ENCODE data around the gene NUP160. TPM values are rescaled to one million over a fixed set of nuclear protein-coding genes. Genes with fewer than 3 reads are reported as not detected.

NUP160 gene
- total RNA-seq, 4 donors from 2014 or later = 14.1 to 22.4 (median 18.9) TPM

GRCh38 chr11:47788181-47788580 lies 60.0 kb downstream of the NUP160 start:
- intact Hi-C loops (cut with DNase I; ENCODE audit: low total_unique reads) = no loop called here
- 82 to 86% methylated on average over 7 of the region's 7 CpGs for WGBS, 2 donors
- no peak for DNase-seq (ENCODE audit: low spot score in 2 of 2)
- H3K4me3 ChIP-seq (ENCODE audit: low read depth, poor library complexity, severe bottlenecking) = no peak overlapping the region
- no peak for TF ChIP-seq POLR2A (IDR thresholded peaks at IDR 0.05)
- TF ChIP-seq CTCF (IDR thresholded peaks at IDR 0.05) = no peak

GRCh38 chr11:47786373-47786772 lies 61.8 kb downstream of the NUP160 start:
- DNase-seq (ENCODE audit: low spot score in 2 of 2) = no peak
- intact Hi-C loops (cut with DNase I; ENCODE audit: low total_unique reads) = no loop called here
- no peak overlapping the region for H3K4me3 ChIP-seq (ENCODE audit: low read depth, poor library complexity, severe bottlenecking)
- no peak for TF ChIP-seq CTCF (IDR thresholded peaks at IDR 0.05)
- no peak for TF ChIP-seq POLR2A (IDR thresholded peaks at IDR 0.05)
- 59 to 62% methylated on average over 2 of the region's 2 CpGs for WGBS, 2 donors

DNA sequence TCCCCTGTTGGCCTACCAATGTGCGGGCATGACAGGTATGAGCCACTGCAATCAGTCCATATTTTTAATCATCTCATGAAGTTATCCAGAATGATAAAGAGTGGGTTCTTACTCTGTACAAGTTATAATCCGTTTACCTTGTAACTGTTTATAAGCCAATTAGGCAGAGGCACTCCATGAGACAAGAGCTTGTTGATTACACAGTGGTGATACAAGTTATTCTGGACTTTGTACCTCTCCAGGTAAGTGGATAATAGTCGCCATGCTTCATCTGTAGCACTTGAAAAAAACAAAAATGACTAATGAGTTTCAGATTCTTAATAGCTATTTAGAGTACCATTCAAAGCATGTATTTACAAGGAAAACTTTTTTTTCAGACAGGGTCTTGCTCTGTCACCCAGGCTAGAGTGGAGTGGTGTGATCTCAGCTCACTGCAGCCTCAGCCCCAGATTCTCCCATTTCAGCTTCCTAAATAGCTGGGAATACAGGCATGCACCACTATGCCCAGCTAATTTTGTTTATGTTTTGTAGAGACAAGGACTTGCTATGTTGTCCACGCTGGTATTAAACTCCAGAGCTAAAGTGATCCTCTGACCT lies 63.3 kb downstream of the NUP160 start:
- TF ChIP-seq CTCF (IDR thresholded peaks at IDR 0.05) (no peak), POLR2A (IDR thresholded peaks at IDR 0.05) (no peak)

GRCh38 chr11:47783087-47783610 lies 65.0 kb downstream of the NUP160 start:
- intact Hi-C loops (cut with DNase I; ENCODE audit: low total_unique reads) = no loop called here
- TF ChIP-seq POLR2A (IDR thresholded peaks at IDR 0.05) = no peak
- TF ChIP-seq CTCF (IDR thresholded peaks at IDR 0.05) = no peak
- DNase-seq (ENCODE audit: low spot score in 2 of 2) = no peak
- 92 to 93% methylated on average over 2 of the region's 2 CpGs for WGBS, 2 donors
- no peak overlapping the region for H3K4me3 ChIP-seq (ENCODE audit: low read depth, poor library complexity, severe bottlenecking)

More for the DNA sequence above, 63.3 kb downstream of the NUP160 start:
- no peak for DNase-seq (ENCODE audit: low spot score in 2 of 2)
- 88% methylated on average over 4 of the region's 4 CpGs for WGBS, 2 donors
- no peak overlapping the region for H3K4me3 ChIP-seq (ENCODE audit: low read depth, poor library complexity, severe bottlenecking)
- intact Hi-C loops (cut with DNase I; ENCODE audit: low total_unique reads) = no loop called here

GRCh38 chr11:47778878-47779483 lies 69.2 kb downstream of the NUP160 start:
- H3K4me3 ChIP-seq (ENCODE audit: low read depth, poor library complexity, severe bottlenecking) = no peak overlapping the region
- TF ChIP-seq POLR2A (IDR thresholded peaks at IDR 0.05) (no peak), CTCF (IDR thresholded peaks at IDR 0.05) (no peak)
- WGBS, 2 donors = 91 to 94% methylated on average over 7 of the region's 7 CpGs
- intact Hi-C loops (cut with DNase I; ENCODE audit: low total_unique reads) = no loop called here
- DNase-seq (ENCODE audit: low spot score in 2 of 2) = no peak
